ENCODE results near the gene CENATAC. TPM values are rescaled to one million over a fixed set of nuclear protein-coding genes. Genes with fewer than 3 reads are reported as not detected.
A peak's percentile ranks its signal among the peaks of the same experiment; 100 is the strongest.

The CENATAC gene
- total RNA-seq, 4 donors from 2014 or later: 45.2 to 128 (median 56.4) TPM

- Histone ChIP-seq H3K4me1 (no peaks in the 10 kb centered on the region), H3K27ac (no peak within 1 kb of the TSS), H3K9me3 (no peaks in the 10 kb centered on the region), H3K4me3 (replicated peaks in 1 of 3) (no peak within 1 kb of the TSS), H3K27me3 (no peaks in the 10 kb centered on the region), H3K36me3 (no peaks in the 10 kb centered on the region)
- intact Hi-C loops (cut with DNase I): no loop called here
- TF ChIP-seq CTCF (IDR thresholded peaks at IDR 0.05) (no peak), POLR2A (IDR thresholded peaks at IDR 0.05) (no peak)
- 40 to 58% methylated on average over 8 to 26 of the region's 33 CpGs for WGBS, 2 donors
- DNase-seq: peak in 1 of 2 donors; percentile 7
Measured at GRCh38 chr11:118971646-118972045, 26.3 kb upstream of the CENATAC start, which contains the start of gene FOXR1. Gene FOXR1 (plus strand): TSS chr11:118971761. CDS start chr11:118971932, 171 bp downstream.

- Histone ChIP-seq H3K27ac (no peak overlapping the region), H3K4me1 (peaks cover 0 to 5% of the 10 kb centered on the region in 2 donors), H3K27me3 (no peaks in the 10 kb centered on the region), H3K36me3 (no peaks in the 10 kb centered on the region), H3K4me3 (replicated peaks in 1 of 3) (no peak overlapping the region), H3K9me3 (no peaks in the 10 kb centered on the region)
- intact Hi-C loops (cut with DNase I): no loop called here
- 92 to 95% methylated on average over 2 of the region's 2 CpGs for WGBS, 2 donors
- no peak for TF ChIP-seq CTCF (IDR thresholded peaks at IDR 0.05)
- no peak for TF ChIP-seq POLR2A (IDR thresholded peaks at IDR 0.05)
- DNase-seq: no peak
Measured at GRCh38 chr11:118973985-118974384, 24.0 kb upstream of the CENATAC start.

- DNase-seq: peak; percentile 61 to 63
- H3K27me3 ChIP-seq: no peaks in the 10 kb centered on the region
- intact Hi-C loops (cut with DNase I): no loop called here
- TF ChIP-seq CTCF (IDR thresholded peaks at IDR 0.05) (no peak), POLR2A (IDR thresholded peaks at IDR 0.05) (no peak)
- 76 to 79% methylated on average over 15 of the region's 15 CpGs for WGBS, 2 donors
- H3K36me3 ChIP-seq: no peaks in the 10 kb centered on the region
- peaks cover 9 to 24% of the 10 kb centered on the region in 2 donors for H3K4me1 ChIP-seq
- H3K27ac ChIP-seq: no peak overlapping the region
- H3K4me3 ChIP-seq (replicated peaks in 1 of 3): no peak overlapping the region
- H3K9me3 ChIP-seq: no peaks in the 10 kb centered on the region
Measured at GRCh38 chr11:118975771-118976709, 21.9 kb upstream of the CENATAC start.

- peak; percentile 2 to 7 for DNase-seq
- WGBS, 2 donors: 36 to 45% methylated on average over 7 to 9 of the region's 9 CpGs
- Histone ChIP-seq H3K27ac (peak overlapping the region; percentile 33 to 71 (median 65)), H3K4me1 (peaks cover 10 to 26% of the 10 kb centered on the region in 2 donors), H3K36me3 (no peaks in the 10 kb centered on the region), H3K27me3 (no peaks in the 10 kb centered on the region), H3K4me3 (replicated peaks in 1 of 3) (no peak overlapping the region), H3K9me3 (no peaks in the 10 kb centered on the region)
- no peak for TF ChIP-seq CTCF (IDR thresholded peaks at IDR 0.05)
- no peak for TF ChIP-seq POLR2A (IDR thresholded peaks at IDR 0.05)
- intact Hi-C loops (cut with DNase I): no loop called here
Measured at GRCh38 chr11:118979434-118979833, 18.5 kb upstream of the CENATAC start.

Data from thyroid gland (tissue), 4 donors.